ENCODE measurements around the gene MYD88.
"Not testable (repeated sequence)": the region's sequence is repeated elsewhere in the genome, so short reads cannot be mapped to it uniquely, and the experiment has no call there.

The MYD88 gene

DNA sequence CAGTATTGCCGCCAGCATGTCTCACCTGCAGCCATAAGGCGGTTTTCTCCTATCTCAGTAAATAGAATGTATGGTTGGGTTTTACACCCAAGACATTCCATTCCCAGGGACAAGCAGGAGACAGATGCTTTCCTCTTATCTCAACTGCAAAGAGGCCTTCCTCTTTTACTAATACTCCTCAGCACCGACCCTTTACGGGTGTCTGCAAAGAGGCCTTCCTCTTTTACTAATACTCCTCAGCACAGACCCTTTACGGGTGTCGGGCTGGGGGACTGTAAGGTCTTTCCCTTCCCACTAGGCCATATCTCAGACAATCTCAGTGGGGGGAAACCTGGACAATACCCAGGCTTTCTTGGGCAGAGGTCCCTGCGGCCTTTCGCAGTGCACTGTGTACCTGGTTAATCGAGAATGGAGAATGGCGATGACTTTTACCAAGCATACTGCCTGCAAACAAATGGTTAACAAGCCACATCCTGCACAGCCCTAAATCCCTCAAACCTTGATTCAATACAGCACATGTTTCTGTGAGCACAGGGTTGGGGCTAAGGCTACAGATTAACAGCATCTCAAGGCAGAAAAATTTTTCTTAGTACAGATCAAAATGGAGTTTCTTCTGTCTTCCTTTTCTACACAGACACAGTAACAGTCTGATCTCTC, 2.7 kb upstream of the MYD88 start:
- not testable (repeated sequence) for H3K9me3 ChIP-seq (ENCODE audit: control insufficient read depth, low read length); H3K27me3 ChIP-seq (replicated peaks; ENCODE audit: control insufficient read depth, insufficient read depth, low read length, poor library complexity, severe bottlenecking)
- Histone ChIP-seq H3K4me1 (ENCODE audit: control insufficient read depth, insufficient read depth, low read length, poor library complexity, severe bottlenecking) (peaks cover 34% of the 10 kb centered on the region), H3K36me3 (ENCODE audit: control insufficient read depth, insufficient read depth, low read length) (peaks cover 30% of the 10 kb centered on the region), H3K27ac (ENCODE audit: insufficient read depth, low read length, poor library complexity, severe bottlenecking) (peak overlapping the region; percentile 85), H3K4me3 (ENCODE audit: insufficient read depth, low read depth, low read length, poor library complexity, severe bottlenecking) (peak overlapping the region; percentile 80)
- peak in 1 of 3 donors; percentile 9 for DNase-seq

DNA sequence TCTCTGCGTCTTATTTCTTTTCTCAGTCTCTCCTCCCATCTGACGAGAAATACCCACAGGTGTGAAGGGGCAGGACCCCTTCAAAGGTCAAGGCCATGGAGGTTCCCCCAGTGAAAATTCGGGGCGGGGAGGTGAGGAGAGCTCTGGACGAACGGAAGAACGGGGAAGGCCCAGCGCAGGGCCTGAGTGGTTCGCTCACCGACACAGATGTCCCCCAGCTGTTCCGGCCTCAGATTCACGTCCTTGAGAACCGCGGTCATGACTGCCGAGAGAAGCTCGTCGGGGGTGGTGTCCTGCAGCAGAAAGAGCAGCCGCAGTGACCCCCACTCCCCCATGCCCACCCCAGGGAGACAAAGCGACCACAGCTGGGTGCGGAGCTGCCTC, 2.1 kb upstream of the MYD88 start:
- Histone ChIP-seq H3K27ac (ENCODE audit: insufficient read depth, low read length, poor library complexity, severe bottlenecking) (peak overlapping the region; percentile 85), H3K4me1 (ENCODE audit: control insufficient read depth, insufficient read depth, low read length, poor library complexity, severe bottlenecking) (peaks cover 34% of the 10 kb centered on the region), H3K27me3 (replicated peaks; ENCODE audit: control insufficient read depth, insufficient read depth, low read length, poor library complexity, severe bottlenecking) (no peaks in the 10 kb centered on the region), H3K36me3 (ENCODE audit: control insufficient read depth, insufficient read depth, low read length) (peaks cover 30% of the 10 kb centered on the region), H3K9me3 (ENCODE audit: control insufficient read depth, low read length) (no peaks in the 10 kb centered on the region), H3K4me3 (ENCODE audit: insufficient read depth, low read depth, low read length, poor library complexity, severe bottlenecking) (peak overlapping the region; percentile 80)
- no peak for DNase-seq

- peak; percentile 95 to 96 (median 96) for DNase-seq
- H3K36me3 ChIP-seq (ENCODE audit: control insufficient read depth, insufficient read depth, low read length), result peaks cover 33% of the 10 kb centered on the region
- H3K27me3 ChIP-seq (replicated peaks; ENCODE audit: control insufficient read depth, insufficient read depth, low read length, poor library complexity, severe bottlenecking), result no peaks in the 10 kb centered on the region
- peaks cover 34% of the 10 kb centered on the region for H3K4me1 ChIP-seq (ENCODE audit: control insufficient read depth, insufficient read depth, low read length, poor library complexity, severe bottlenecking)
- peak within 1 kb of the TSS; percentile 85 for H3K27ac ChIP-seq (ENCODE audit: insufficient read depth, low read length, poor library complexity, severe bottlenecking)
- H3K4me3 ChIP-seq (ENCODE audit: insufficient read depth, low read depth, low read length, poor library complexity, severe bottlenecking), result peak within 1 kb of the TSS; percentile 80
- H3K9me3 ChIP-seq (ENCODE audit: control insufficient read depth, low read length), result no peaks in the 10 kb centered on the region
These were observed 1.5 kb upstream of the MYD88 start, which contains the start of gene ACAA1 for GRCh38 chr3:38136777-38137614. Gene ACAA1, minus strand, starts transcription at chr3:38137127. Its CDS starts 92 bp downstream, at chr3:38137035.

DNA sequence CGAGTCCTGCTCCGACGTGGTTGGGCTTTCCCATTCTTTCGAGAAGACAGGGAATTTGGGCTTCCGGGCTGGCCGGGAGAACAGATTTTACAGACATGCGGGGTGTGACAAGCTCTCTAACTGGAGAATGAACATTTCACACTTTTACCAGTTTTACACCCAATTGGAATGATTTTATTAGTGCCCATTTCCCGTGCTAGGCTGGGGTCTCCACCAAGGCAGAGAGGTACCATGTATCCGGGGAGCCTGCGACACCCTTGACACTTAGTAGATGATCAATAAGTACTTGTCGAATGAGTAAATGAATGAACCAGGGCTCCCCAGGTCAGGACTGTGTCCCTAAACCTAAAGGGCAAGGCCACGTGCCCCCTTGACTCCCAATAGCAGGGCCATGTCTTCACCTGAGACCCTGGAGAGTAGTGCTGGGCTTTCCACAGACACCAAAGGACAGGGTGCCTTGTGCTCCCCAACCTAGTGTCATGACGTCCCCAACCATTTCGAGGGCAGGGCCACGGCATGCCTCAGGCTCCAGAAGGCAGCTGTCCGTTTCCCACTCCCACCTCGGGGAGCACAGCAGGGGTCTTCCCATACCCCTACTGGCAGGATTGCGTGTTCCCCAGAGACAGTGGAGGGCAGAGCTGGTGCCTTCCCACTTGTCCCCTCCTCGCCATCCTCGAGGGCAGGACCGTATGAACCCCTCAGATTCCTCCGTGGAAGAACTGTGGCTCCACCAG, 679 bp upstream of the MYD88 start:
- Histone ChIP-seq H3K4me3 (ENCODE audit: insufficient read depth, low read depth, low read length, poor library complexity, severe bottlenecking) (peak overlapping the region; percentile 80), H3K27me3 (replicated peaks; ENCODE audit: control insufficient read depth, insufficient read depth, low read length, poor library complexity, severe bottlenecking) (no peaks in the 10 kb centered on the region), H3K36me3 (ENCODE audit: control insufficient read depth, insufficient read depth, low read length) (peaks cover 37% of the 10 kb centered on the region), H3K4me1 (ENCODE audit: control insufficient read depth, insufficient read depth, low read length, poor library complexity, severe bottlenecking) (peaks cover 34% of the 10 kb centered on the region), H3K27ac (ENCODE audit: insufficient read depth, low read length, poor library complexity, severe bottlenecking) (peak overlapping the region; percentile 85), H3K9me3 (ENCODE audit: control insufficient read depth, low read length) (no peaks in the 10 kb centered on the region)
- DNase-seq, result peak in 1 of 3 donors; percentile 11

- H3K27ac ChIP-seq (ENCODE audit: insufficient read depth, low read length, poor library complexity, severe bottlenecking), result peak overlapping the region; percentile 85
- H3K4me3 ChIP-seq (ENCODE audit: insufficient read depth, low read depth, low read length, poor library complexity, severe bottlenecking), result peak overlapping the region; percentile 80
- H3K27me3 ChIP-seq (replicated peaks; ENCODE audit: control insufficient read depth, insufficient read depth, low read length, poor library complexity, severe bottlenecking), result no peaks in the 10 kb centered on the region
- peaks cover 30% of the 10 kb centered on the region for H3K36me3 ChIP-seq (ENCODE audit: control insufficient read depth, insufficient read depth, low read length)
- no peaks in the 10 kb centered on the region for H3K9me3 ChIP-seq (ENCODE audit: control insufficient read depth, low read length)
- DNase-seq, result no peak
- peaks cover 34% of the 10 kb centered on the region for H3K4me1 ChIP-seq (ENCODE audit: control insufficient read depth, insufficient read depth, low read length, poor library complexity, severe bottlenecking)
These were observed 730 bp downstream of the MYD88 start for GRCh38 chr3:38139191-38139590.

GRCh38 chr3:38139652-38140051, 1.2 kb downstream of the MYD88 start:
- Histone ChIP-seq H3K4me3 (ENCODE audit: insufficient read depth, low read depth, low read length, poor library complexity, severe bottlenecking) (peak overlapping the region; percentile 80), H3K36me3 (ENCODE audit: control insufficient read depth, insufficient read depth, low read length) (peaks cover 27% of the 10 kb centered on the region), H3K4me1 (ENCODE audit: control insufficient read depth, insufficient read depth, low read length, poor library complexity, severe bottlenecking) (peaks cover 34% of the 10 kb centered on the region), H3K27me3 (replicated peaks; ENCODE audit: control insufficient read depth, insufficient read depth, low read length, poor library complexity, severe bottlenecking) (no peaks in the 10 kb centered on the region), H3K9me3 (ENCODE audit: control insufficient read depth, low read length) (no peaks in the 10 kb centered on the region), H3K27ac (ENCODE audit: insufficient read depth, low read length, poor library complexity, severe bottlenecking) (peak overlapping the region; percentile 85)
- DNase-seq, result no peak

DNA sequence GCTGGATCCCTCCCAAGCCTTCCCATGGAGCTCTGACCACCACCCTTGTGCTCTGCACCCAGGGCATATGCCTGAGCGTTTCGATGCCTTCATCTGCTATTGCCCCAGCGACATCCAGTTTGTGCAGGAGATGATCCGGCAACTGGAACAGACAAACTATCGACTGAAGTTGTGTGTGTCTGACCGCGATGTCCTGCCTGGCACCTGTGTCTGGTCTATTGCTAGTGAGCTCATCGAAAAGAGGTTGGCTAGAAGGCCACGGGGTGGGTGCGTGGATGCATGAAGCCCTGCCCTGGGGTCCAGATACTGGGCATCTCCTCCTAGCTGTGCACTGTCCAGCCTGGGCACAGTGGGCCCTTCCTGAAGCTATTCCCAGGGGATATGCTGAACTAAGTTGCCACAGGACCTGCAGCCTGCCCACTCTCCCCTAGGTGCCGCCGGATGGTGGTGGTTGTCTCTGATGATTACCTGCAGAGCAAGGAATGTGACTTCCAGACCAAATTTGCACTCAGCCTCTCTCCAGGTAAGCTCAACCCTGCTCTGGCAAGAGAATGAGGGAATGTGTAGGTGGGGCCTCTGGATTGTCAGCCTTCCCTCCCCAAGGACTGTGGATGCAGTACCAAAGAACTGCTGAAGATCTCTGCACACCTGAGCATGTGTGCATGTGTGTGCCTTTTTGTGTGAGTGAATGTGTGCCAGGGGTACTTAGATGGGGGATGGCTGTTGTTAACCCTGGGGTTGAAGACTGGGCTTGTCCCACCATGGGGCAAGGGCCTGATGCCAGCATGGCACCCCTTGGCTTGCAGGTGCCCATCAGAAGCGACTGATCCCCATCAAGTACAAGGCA, 2.1 kb downstream of the MYD88 start:
- Histone ChIP-seq H3K4me1 (ENCODE audit: control insufficient read depth, insufficient read depth, low read length, poor library complexity, severe bottlenecking) (peaks cover 31% of the 10 kb centered on the region), H3K27me3 (replicated peaks; ENCODE audit: control insufficient read depth, insufficient read depth, low read length, poor library complexity, severe bottlenecking) (no peaks in the 10 kb centered on the region), H3K36me3 (ENCODE audit: control insufficient read depth, insufficient read depth, low read length) (peaks cover 27% of the 10 kb centered on the region), H3K4me3 (ENCODE audit: insufficient read depth, low read depth, low read length, poor library complexity, severe bottlenecking) (no peak overlapping the region), H3K27ac (ENCODE audit: insufficient read depth, low read length, poor library complexity, severe bottlenecking) (no peak overlapping the region), H3K9me3 (ENCODE audit: control insufficient read depth, low read length) (no peaks in the 10 kb centered on the region)
- DNase-seq, result no peak

DNA sequence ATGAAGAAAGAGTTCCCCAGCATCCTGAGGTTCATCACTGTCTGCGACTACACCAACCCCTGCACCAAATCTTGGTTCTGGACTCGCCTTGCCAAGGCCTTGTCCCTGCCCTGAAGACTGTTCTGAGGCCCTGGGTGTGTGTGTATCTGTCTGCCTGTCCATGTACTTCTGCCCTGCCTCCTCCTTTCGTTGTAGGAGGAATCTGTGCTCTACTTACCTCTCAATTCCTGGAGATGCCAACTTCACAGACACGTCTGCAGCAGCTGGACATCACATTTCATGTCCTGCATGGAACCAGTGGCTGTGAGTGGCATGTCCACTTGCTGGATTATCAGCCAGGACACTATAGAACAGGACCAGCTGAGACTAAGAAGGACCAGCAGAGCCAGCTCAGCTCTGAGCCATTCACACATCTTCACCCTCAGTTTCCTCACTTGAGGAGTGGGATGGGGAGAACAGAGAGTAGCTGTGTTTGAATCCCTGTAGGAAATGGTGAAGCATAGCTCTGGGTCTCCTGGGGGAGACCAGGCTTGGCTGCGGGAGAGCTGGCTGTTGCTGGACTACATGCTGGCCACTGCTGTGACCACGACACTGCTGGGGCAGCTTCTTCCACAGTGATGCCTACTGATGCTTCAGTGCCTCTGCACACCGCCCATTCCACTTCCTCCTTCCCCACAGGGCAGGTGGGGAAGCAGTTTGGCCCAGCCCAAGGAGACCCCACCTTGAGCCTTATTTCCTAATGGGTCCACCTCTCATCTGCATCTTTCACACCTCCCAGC, 2.9 kb downstream of the MYD88 start:
- H3K9me3 ChIP-seq (ENCODE audit: control insufficient read depth, low read length), result peaks cover 3% of the 10 kb centered on the region
- DNase-seq, result no peak
- no peaks in the 10 kb centered on the region for H3K27me3 ChIP-seq (replicated peaks; ENCODE audit: control insufficient read depth, insufficient read depth, low read length, poor library complexity, severe bottlenecking)
- no peak overlapping the region for H3K4me3 ChIP-seq (ENCODE audit: insufficient read depth, low read depth, low read length, poor library complexity, severe bottlenecking)
- no peak overlapping the region for H3K27ac ChIP-seq (ENCODE audit: insufficient read depth, low read length, poor library complexity, severe bottlenecking)
- H3K36me3 ChIP-seq (ENCODE audit: control insufficient read depth, insufficient read depth, low read length), result peaks cover 27% of the 10 kb centered on the region
- H3K4me1 ChIP-seq (ENCODE audit: control insufficient read depth, insufficient read depth, low read length, poor library complexity, severe bottlenecking), result peaks cover 24% of the 10 kb centered on the region

DNA sequence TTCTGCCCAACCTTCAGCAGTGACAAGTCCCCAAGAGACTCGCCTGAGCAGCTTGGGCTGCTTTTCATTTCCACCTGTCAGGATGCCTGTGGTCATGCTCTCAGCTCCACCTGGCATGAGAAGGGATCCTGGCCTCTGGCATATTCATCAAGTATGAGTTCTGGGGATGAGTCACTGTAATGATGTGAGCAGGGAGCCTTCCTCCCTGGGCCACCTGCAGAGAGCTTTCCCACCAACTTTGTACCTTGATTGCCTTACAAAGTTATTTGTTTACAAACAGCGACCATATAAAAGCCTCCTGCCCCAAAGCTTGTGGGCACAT, 3.5 kb downstream of the MYD88 start:
- Histone ChIP-seq H3K9me3 (ENCODE audit: control insufficient read depth, low read length) (peaks cover 4% of the 10 kb centered on the region), H3K27ac (ENCODE audit: insufficient read depth, low read length, poor library complexity, severe bottlenecking) (no peak overlapping the region), H3K4me1 (ENCODE audit: control insufficient read depth, insufficient read depth, low read length, poor library complexity, severe bottlenecking) (peaks cover 22% of the 10 kb centered on the region), H3K4me3 (ENCODE audit: insufficient read depth, low read depth, low read length, poor library complexity, severe bottlenecking) (no peak overlapping the region), H3K36me3 (ENCODE audit: control insufficient read depth, insufficient read depth, low read length) (peaks cover 27% of the 10 kb centered on the region), H3K27me3 (replicated peaks; ENCODE audit: control insufficient read depth, insufficient read depth, low read length, poor library complexity, severe bottlenecking) (no peaks in the 10 kb centered on the region)
- DNase-seq, result no peak

Measured in effector memory CD4-positive, alpha-beta T cell (primary cell).